Skeletal muscle satellite cell (primary cell): ENCODE results near the gene EMC8.

Experiments used
- H3K27me3 ChIP-seq: 2 replicates; pipeline ENCODE4 v1.7.0; 2013; ENCODE audit warnings: low read length; ENCODE audit not compliant: control insufficient read depth, insufficient read depth
- H3K36me3 ChIP-seq: 2 replicates; pipeline ENCODE4 v1.7.0; 2013; ENCODE audit warnings: mild to moderate bottlenecking, control low read depth, low read length; ENCODE audit not compliant: insufficient read depth
- H3K4me1 ChIP-seq: 2 replicates; pipeline ENCODE4 v1.7.0; 2013; ENCODE audit warnings: low read length; ENCODE audit not compliant: control insufficient read depth, insufficient read depth
- H3K4me2 ChIP-seq: 2 replicates; pipeline ENCODE4 v1.7.0; 2013; ENCODE audit warnings: mild to moderate bottlenecking, low read length
- H3K4me3 ChIP-seq: 2 replicates; pipeline ENCODE4 v1.7.0; 2013; ENCODE audit warnings: low read length
- H3K9ac ChIP-seq: 2 replicates; pipeline ENCODE4 v1.7.0; 2013; ENCODE audit warnings: mild to moderate bottlenecking, low read depth, low read length, moderate library complexity
- H3K9me3 ChIP-seq: replicated peaks from 2 replicates; pipeline ENCODE4 v1.7.0; 2013; ENCODE audit warnings: mild to moderate bottlenecking, control low read depth, low read length

Gene EMC8

GRCh38 chr16:85833219-85833920 lies 34.0 kb upstream of the EMC8 start:
- no peaks in the 10 kb centered on the region for H3K36me3 ChIP-seq
- no peak overlapping the region for H3K4me3 ChIP-seq
- no peak overlapping the region for H3K9ac ChIP-seq
- H3K4me1 ChIP-seq = no peaks in the 10 kb centered on the region
- H3K4me2 ChIP-seq = no peak overlapping the region
- H3K27me3 ChIP-seq = no peaks in the 10 kb centered on the region
- H3K9me3 ChIP-seq = no peaks in the 10 kb centered on the region

- Histone ChIP-seq H3K9ac (no peak overlapping the region), H3K9me3 (no peaks in the 10 kb centered on the region), H3K4me1 (no peaks in the 10 kb centered on the region), H3K4me3 (no peak overlapping the region), H3K4me2 (no peak overlapping the region), H3K27me3 (peaks cover 3% of the 10 kb centered on the region), H3K36me3 (no peaks in the 10 kb centered on the region)
These were observed 33.4 kb upstream of the EMC8 start for GRCh38 chr16:85832570-85833218.

GRCh38 chr16:85830821-85831220 lies 31.5 kb upstream of the EMC8 start:
- Histone ChIP-seq H3K27me3 (peaks cover 15% of the 10 kb centered on the region), H3K4me3 (no peak overlapping the region), H3K9ac (no peak overlapping the region), H3K4me2 (no peak overlapping the region), H3K36me3 (no peaks in the 10 kb centered on the region), H3K9me3 (no peaks in the 10 kb centered on the region), H3K4me1 (no peaks in the 10 kb centered on the region)

GRCh38 chr16:85829751-85830445 lies 30.6 kb upstream of the EMC8 start:
- peaks cover 15% of the 10 kb centered on the region for H3K27me3 ChIP-seq
- H3K4me2 ChIP-seq = no peak overlapping the region
- no peaks in the 10 kb centered on the region for H3K36me3 ChIP-seq
- no peaks in the 10 kb centered on the region for H3K4me1 ChIP-seq
- H3K9me3 ChIP-seq = no peaks in the 10 kb centered on the region
- H3K9ac ChIP-seq = no peak overlapping the region
- no peak overlapping the region for H3K4me3 ChIP-seq

GRCh38 chr16:85829171-85829719 lies 29.9 kb upstream of the EMC8 start:
- Histone ChIP-seq H3K27me3 (peaks cover 15% of the 10 kb centered on the region), H3K4me2 (no peak overlapping the region), H3K4me1 (no peaks in the 10 kb centered on the region), H3K9me3 (no peaks in the 10 kb centered on the region), H3K36me3 (no peaks in the 10 kb centered on the region), H3K4me3 (no peak overlapping the region), H3K9ac (no peak overlapping the region)

- H3K9ac ChIP-seq = no peak overlapping the region
These were observed 28.8 kb upstream of the EMC8 start for GRCh38 chr16:85828166-85828565.

GRCh38 chr16:85826686-85827247 lies 27.4 kb upstream of the EMC8 start:
- no peak overlapping the region for H3K9ac ChIP-seq
- no peak overlapping the region for H3K4me2 ChIP-seq
- no peaks in the 10 kb centered on the region for H3K36me3 ChIP-seq
- H3K27me3 ChIP-seq = peaks cover 15% of the 10 kb centered on the region
- H3K9me3 ChIP-seq = no peaks in the 10 kb centered on the region
- no peaks in the 10 kb centered on the region for H3K4me1 ChIP-seq
- H3K4me3 ChIP-seq = no peak overlapping the region

More at GRCh38 chr16:85828166-85828565, 28.8 kb upstream of the EMC8 start:
- Histone ChIP-seq H3K4me1 (no peaks in the 10 kb centered on the region), H3K9me3 (no peaks in the 10 kb centered on the region), H3K4me2 (no peak overlapping the region), H3K27me3 (peaks cover 15% of the 10 kb centered on the region), H3K36me3 (no peaks in the 10 kb centered on the region), H3K4me3 (no peak overlapping the region)

- peaks cover 18% of the 10 kb centered on the region for H3K27me3 ChIP-seq
- no peaks in the 10 kb centered on the region for H3K9me3 ChIP-seq
- no peaks in the 10 kb centered on the region for H3K36me3 ChIP-seq
- no peak overlapping the region for H3K9ac ChIP-seq
- H3K4me2 ChIP-seq = no peak overlapping the region
- no peaks in the 10 kb centered on the region for H3K4me1 ChIP-seq
- H3K4me3 ChIP-seq = no peak overlapping the region
These were observed 26.0 kb upstream of the EMC8 start for GRCh38 chr16:85825326-85825725.

- H3K36me3 ChIP-seq = no peaks in the 10 kb centered on the region
- H3K4me1 ChIP-seq = no peaks in the 10 kb centered on the region
- H3K9me3 ChIP-seq = no peaks in the 10 kb centered on the region
- no peak overlapping the region for H3K4me3 ChIP-seq
- H3K9ac ChIP-seq = no peak overlapping the region
- H3K4me2 ChIP-seq = no peak overlapping the region
- peaks cover 27% of the 10 kb centered on the region for H3K27me3 ChIP-seq
These were observed 25.1 kb upstream of the EMC8 start for GRCh38 chr16:85824161-85825135.

GRCh38 chr16:85823328-85823920 lies 24.1 kb upstream of the EMC8 start:
- no peaks in the 10 kb centered on the region for H3K36me3 ChIP-seq
- H3K9me3 ChIP-seq = no peaks in the 10 kb centered on the region
- H3K9ac ChIP-seq = no peak overlapping the region
- H3K27me3 ChIP-seq = peaks cover 30% of the 10 kb centered on the region
- H3K4me2 ChIP-seq = no peak overlapping the region
- H3K4me3 ChIP-seq = no peak overlapping the region
- no peaks in the 10 kb centered on the region for H3K4me1 ChIP-seq
